Panc1 (cell line): ENCODE measurements around the gene POLR3K. TPM values are rescaled to one million over a fixed set of nuclear protein-coding genes. Genes with fewer than 3 reads are reported as not detected.

Experiments
- ATAC-seq: fragments of 200-7000 bp; cut with Tn5 transposase; 2 replicates; pipeline ENCODE4 v1.9.1; 2020; ENCODE audit warnings: mild to moderate bottlenecking, moderate library complexity
- BruUV-seq: library from RNA; stranded (reverse); fragments of 400-500 nt; replicated peaks from 2 replicates; lab custom pipeline; 2021; lab: Mats Ljungman, UMichigan
- CTCF ChIA-PET: fragments of 300-600 bp; sonication (Branson Sonifier 250); formaldehyde crosslinking; loops from one replicate; lab custom pipeline; 2022; ENCODE audit warnings: antibody characterized with exemption; lab: Charles Lee
- POLR2A ChIA-PET: fragments of 300-600 bp; sonication (Branson Sonifier 250); formaldehyde crosslinking; loops from one replicate; lab custom pipeline; 2022; ENCODE audit warnings: antibody characterized with exemption; lab: Charles Lee
- DNase-seq: peaks from one replicate; pipeline ENCODE4 v3.0.0-alpha.2; 2010; ENCODE audit warnings: low read depth, low spot score
- H3K27ac ChIP-seq: 2 replicates; pipeline ENCODE4 v1.5.1; 2011; ENCODE audit warnings: mild to moderate bottlenecking, low read length, inconsistent platforms
- H3K27me3 ChIP-seq: fragments of 200-500 bp; sonication (Bioruptor generic); 2 replicates; pipeline ENCODE4 v1.6.0; 2014; ENCODE audit warnings: low read length, inconsistent platforms; ENCODE audit not compliant: control insufficient read depth, insufficient read depth
- H3K36me3 ChIP-seq: fragments of 200-500 bp; sonication (Bioruptor generic); 2 replicates; pipeline ENCODE4 v1.5.1; 2014; ENCODE audit warnings: inconsistent platforms, mild to moderate bottlenecking, low read length, moderate library complexity; ENCODE audit not compliant: control insufficient read depth, insufficient read depth
- H3K4me1 ChIP-seq: 2 replicates; pipeline ENCODE4 v1.5.1; 2011; ENCODE audit warnings: inconsistent platforms, mild to moderate bottlenecking, low read length, moderate library complexity; ENCODE audit not compliant: control insufficient read depth, insufficient read depth
- H3K4me3 ChIP-seq, 2 experiments: 2 replicates each; pipeline ENCODE4 v1.5.1; 2011 to 2012; ENCODE audit warnings: low read depth in 2 of 2, low read length in 2 of 2, mild to moderate bottlenecking in 2 of 2, inconsistent platforms in 1 of 2, moderate library complexity in 1 of 2
- H3K9me3 ChIP-seq: fragments of 200-500 bp; sonication (Bioruptor generic); 2 replicates; pipeline ENCODE4 v1.5.1; 2014; ENCODE audit warnings: low read depth, mild to moderate bottlenecking, inconsistent platforms, low read length, moderate library complexity; ENCODE audit not compliant: control insufficient read depth, insufficient read depth
- CTCF ChIP-seq: fragments of 450-650 bp; IDR thresholded peaks from 2 replicates; pipeline ENCODE4 v1.5.1; 2017; ENCODE audit warnings: mild to moderate bottlenecking
- POLR2AphosphoS5 ChIP-seq: IDR thresholded peaks from 2 replicates; pipeline ENCODE4 v1.6.1; 2012; ENCODE audit warnings: mild to moderate bottlenecking, low read depth, low read length, moderate library complexity
- REST ChIP-seq, 2 experiments: IDR thresholded peaks; 2 replicates each; pipeline ENCODE4 v1.6.1; 2011 to 2012; ENCODE audit warnings: low read depth in 2 of 2, control low read depth in 1 of 2, low read length in 1 of 2, mild to moderate bottlenecking in 1 of 2, moderate library complexity in 1 of 2; ENCODE audit not compliant: insufficient read depth in 1 of 2
- SIN3A ChIP-seq: IDR thresholded peaks from 2 replicates; pipeline ENCODE4 v1.6.1; 2012; ENCODE audit warnings: low read depth, mild to moderate bottlenecking, low read length, moderate library complexity, borderline replicate concordance; ENCODE audit not compliant: insufficient read depth
- TCF7L2 ChIP-seq: IDR thresholded peaks from 2 replicates; pipeline ENCODE4 v1.6.1; 2011; ENCODE audit warnings: mild to moderate bottlenecking, low read depth, low read length, inconsistent platforms
- in situ Hi-C: cut with HindIII; loops from 2 replicates; pipeline ENCODE4 v1.10.0; 2016; ENCODE audit warnings: low sequenced_read_pairs, low pct_unique_long_range_greater_than_20kb
- intact Hi-C: fragments of 100-400 bp; cut with micrococcal nuclease; formaldehyde crosslinking; loops from one replicate; pipeline ENCODE4 v1.10.0; 2022; ENCODE audit not compliant: unreplicated experiment
- total RNA-seq: library from RNA; stranded (reverse); gene quantifications from one replicate; pipeline ENCODE4 v1.2.1, GENCODE V29; 2021; ENCODE audit not compliant: unreplicated experiment

POLR3K gene
- total RNA-seq, 1 experiment from 2014 or later, result 35.7 TPM

- no peak overlapping the region for H3K4me3 ChIP-seq
- BruUV-seq, result no TSS peak
- in situ Hi-C loops (no loop called here), intact Hi-C loops (loop anchor here (2.0 kb wide), 1 partner anchor 33 kb away; no protein-coding TSS in a partner anchor)
- CTCF ChIA-PET, result interaction anchor here (1.9 kb wide), 1 partner anchor 298 kb away, joined by 7 read pairs; no protein-coding TSS in a partner anchor
- H3K27ac ChIP-seq, result no peak overlapping the region
- POLR2A ChIA-PET, result interaction anchor here (0.6 kb wide), 1 partner anchor 80 kb away, joined by 8 read pairs; no protein-coding TSS in a partner anchor
- H3K9me3 ChIP-seq, result no peaks in the 10 kb centered on the region
- no peaks in the 10 kb centered on the region for H3K27me3 ChIP-seq
- ATAC-seq (no peak), DNase-seq (no peak)
- TF ChIP-seq TCF7L2 (no peak), SIN3A (no peak), REST (IDR thresholded peaks at IDR 0.05; ENCODE audit: insufficient read depth in 1 of 2, low read depth in 2 of 2, low read length in 1 of 2) (no peak), CTCF (no peak), POLR2AphosphoS5 (no peak)
- no peaks in the 10 kb centered on the region for H3K36me3 ChIP-seq
- H3K4me1 ChIP-seq, result peaks cover 16% of the 10 kb centered on the region
These were observed 10.8 kb upstream of the POLR3K start for GRCh38 chr16:63998-64913.

- Histone ChIP-seq H3K27me3 (no peaks in the 10 kb centered on the region), H3K4me1 (peaks cover 16% of the 10 kb centered on the region), H3K36me3 (no peaks in the 10 kb centered on the region), H3K4me3 (no peak overlapping the region), H3K9me3 (no peaks in the 10 kb centered on the region), H3K27ac (no peak overlapping the region)
- no peak for ATAC-seq
- ChIA-PET POLR2A (no interaction called here), CTCF (interaction anchor here (0.6 kb wide), 1 partner anchor 34 kb away, joined by 5 read pairs; no protein-coding TSS in a partner anchor)
- TF ChIP-seq POLR2AphosphoS5, result no peak
- TF ChIP-seq CTCF, result no peak
- TF ChIP-seq TCF7L2, result no peak
- no peak for TF ChIP-seq REST (IDR thresholded peaks at IDR 0.05; ENCODE audit: insufficient read depth in 1 of 2, low read depth in 2 of 2, low read length in 1 of 2)
- no peak for TF ChIP-seq SIN3A
- in situ Hi-C loops (no loop called here), intact Hi-C loops (no loop called here)
- BruUV-seq, result no TSS peak
- no peak for DNase-seq
These were observed 10.1 kb upstream of the POLR3K start for GRCh38 chr16:63466-63865.
